Nephron progenitor cell (in vitro differentiated cells): ENCODE data around the gene ATP9B.
A peak's percentile ranks its signal among the peaks of the same experiment; 100 is the strongest.

ENCODE experiments used
- DNase-seq: peaks from one replicate; pipeline ENCODE4 v3.0.0; 2021
- H3K27ac Mint-ChIP-seq: 2 replicates; pipeline ENCODE4 v1.8.0; 2021; ENCODE audit warnings: mild to moderate bottlenecking, moderate library complexity, mixed read lengths
- H3K27me3 Mint-ChIP-seq: 2 replicates; pipeline ENCODE4 v1.8.0; 2021; ENCODE audit warnings: mild to moderate bottlenecking, low read depth, mixed read lengths; ENCODE audit not compliant: poor library complexity
- H3K36me3 Mint-ChIP-seq: 2 replicates; pipeline ENCODE4 v1.8.0; 2021; ENCODE audit warnings: low read depth, mixed read lengths
- H3K4me1 Mint-ChIP-seq: 2 replicates; pipeline ENCODE4 v1.8.0; 2021; ENCODE audit warnings: mixed read lengths
- H3K4me3 Mint-ChIP-seq: 2 replicates; pipeline ENCODE4 v1.8.0; 2021; ENCODE audit warnings: mild to moderate bottlenecking, moderate library complexity, mixed read lengths
- H3K9me3 Mint-ChIP-seq: 2 replicates; pipeline ENCODE4 v1.8.0; 2021; ENCODE audit warnings: mild to moderate bottlenecking, moderate library complexity, mixed read lengths
- TF ChIP-seq, protein P1 (sequence below): fragments of 200-600 bp; sonication (generic); IDR thresholded peaks from 2 replicates; pipeline ENCODE4 v1.5.0; 2021; ENCODE audit warnings: antibody characterized with exemption

Gene ATP9B

DNA sequence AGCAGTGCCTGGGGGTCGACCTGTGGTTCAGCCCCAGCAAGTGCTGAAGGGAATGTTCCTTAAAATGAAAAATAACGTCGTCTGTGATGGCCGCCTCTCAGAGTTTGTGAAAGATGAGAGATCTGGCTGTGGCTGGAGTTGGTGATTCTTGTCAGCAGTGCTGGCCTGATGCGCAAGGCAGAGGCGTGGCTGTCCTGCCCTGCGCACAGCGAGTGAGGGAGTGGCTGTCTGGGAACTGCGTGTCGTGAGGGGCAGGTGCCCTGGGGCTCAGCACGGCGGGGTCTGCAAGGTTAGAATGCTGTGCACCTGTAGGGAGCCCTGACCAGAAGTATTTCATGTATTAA lies 335.3 kb downstream of the ATP9B start:
- no peak for DNase-seq
- TF ChIP-seq, protein P1, sequence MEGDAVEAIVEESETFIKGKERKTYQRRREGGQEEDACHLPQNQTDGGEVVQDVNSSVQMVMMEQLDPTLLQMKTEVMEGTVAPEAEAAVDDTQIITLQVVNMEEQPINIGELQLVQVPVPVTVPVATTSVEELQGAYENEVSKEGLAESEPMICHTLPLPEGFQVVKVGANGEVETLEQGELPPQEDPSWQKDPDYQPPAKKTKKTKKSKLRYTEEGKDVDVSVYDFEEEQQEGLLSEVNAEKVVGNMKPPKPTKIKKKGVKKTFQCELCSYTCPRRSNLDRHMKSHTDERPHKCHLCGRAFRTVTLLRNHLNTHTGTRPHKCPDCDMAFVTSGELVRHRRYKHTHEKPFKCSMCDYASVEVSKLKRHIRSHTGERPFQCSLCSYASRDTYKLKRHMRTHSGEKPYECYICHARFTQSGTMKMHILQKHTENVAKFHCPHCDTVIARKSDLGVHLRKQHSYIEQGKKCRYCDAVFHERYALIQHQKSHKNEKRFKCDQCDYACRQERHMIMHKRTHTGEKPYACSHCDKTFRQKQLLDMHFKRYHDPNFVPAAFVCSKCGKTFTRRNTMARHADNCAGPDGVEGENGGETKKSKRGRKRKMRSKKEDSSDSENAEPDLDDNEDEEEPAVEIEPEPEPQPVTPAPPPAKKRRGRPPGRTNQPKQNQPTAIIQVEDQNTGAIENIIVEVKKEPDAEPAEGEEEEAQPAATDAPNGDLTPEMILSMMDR, result no peak
- peaks cover 13% of the 10 kb centered on the region for H3K36me3 Mint-ChIP-seq
- H3K4me3 Mint-ChIP-seq, result no peak overlapping the region
- peaks cover 4% of the 10 kb centered on the region for H3K9me3 Mint-ChIP-seq
- no peak overlapping the region for H3K27ac Mint-ChIP-seq
- peaks cover 58% of the 10 kb centered on the region for H3K4me1 Mint-ChIP-seq
- H3K27me3 Mint-ChIP-seq, result peaks cover 6% of the 10 kb centered on the region

DNA sequence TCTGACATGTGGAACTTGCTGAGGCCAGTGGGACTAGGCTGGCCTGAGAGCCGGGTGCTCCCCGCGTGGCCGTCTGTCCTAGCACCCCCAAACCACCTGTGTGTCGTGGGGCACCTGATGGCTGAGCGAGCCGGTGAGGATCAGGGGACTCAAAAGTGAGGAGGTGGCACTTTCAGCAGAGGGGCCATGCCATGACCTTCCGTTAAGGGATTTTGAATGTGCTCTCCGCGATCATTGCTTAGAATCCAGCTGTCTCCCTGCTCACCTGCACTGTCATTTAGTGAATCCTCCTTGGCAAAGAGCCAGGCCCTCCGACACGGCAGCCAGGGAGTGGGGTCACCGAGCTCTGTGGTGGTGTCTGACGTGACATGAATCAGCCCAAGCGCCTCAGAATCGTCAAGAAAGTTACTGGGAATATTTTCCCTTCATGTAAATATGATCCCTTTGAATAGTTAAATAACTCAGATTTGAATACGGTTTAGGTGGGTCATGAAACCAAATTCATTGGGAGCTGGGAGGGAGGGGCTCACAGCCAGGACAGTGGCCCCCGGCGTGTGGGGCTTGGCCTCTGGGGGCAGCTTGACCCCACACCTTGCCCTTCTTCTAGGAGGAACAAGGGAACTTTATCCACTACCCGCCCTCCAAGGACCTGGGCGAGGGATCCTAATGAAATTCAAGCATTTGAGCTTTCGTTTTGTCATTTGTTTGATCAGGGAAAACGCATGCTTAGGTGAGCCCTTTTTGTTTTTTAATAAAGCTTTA lies 336.0 kb downstream of the ATP9B start:
- TF ChIP-seq, protein P1, result no peak
- H3K4me1 Mint-ChIP-seq, result peaks cover 58% of the 10 kb centered on the region
- no peak overlapping the region for H3K27ac Mint-ChIP-seq
- H3K9me3 Mint-ChIP-seq, result peaks cover 4% of the 10 kb centered on the region
- peaks cover 13% of the 10 kb centered on the region for H3K36me3 Mint-ChIP-seq
- DNase-seq, result no peak
- H3K27me3 Mint-ChIP-seq, result peaks cover 5% of the 10 kb centered on the region
- no peak overlapping the region for H3K4me3 Mint-ChIP-seq

DNA sequence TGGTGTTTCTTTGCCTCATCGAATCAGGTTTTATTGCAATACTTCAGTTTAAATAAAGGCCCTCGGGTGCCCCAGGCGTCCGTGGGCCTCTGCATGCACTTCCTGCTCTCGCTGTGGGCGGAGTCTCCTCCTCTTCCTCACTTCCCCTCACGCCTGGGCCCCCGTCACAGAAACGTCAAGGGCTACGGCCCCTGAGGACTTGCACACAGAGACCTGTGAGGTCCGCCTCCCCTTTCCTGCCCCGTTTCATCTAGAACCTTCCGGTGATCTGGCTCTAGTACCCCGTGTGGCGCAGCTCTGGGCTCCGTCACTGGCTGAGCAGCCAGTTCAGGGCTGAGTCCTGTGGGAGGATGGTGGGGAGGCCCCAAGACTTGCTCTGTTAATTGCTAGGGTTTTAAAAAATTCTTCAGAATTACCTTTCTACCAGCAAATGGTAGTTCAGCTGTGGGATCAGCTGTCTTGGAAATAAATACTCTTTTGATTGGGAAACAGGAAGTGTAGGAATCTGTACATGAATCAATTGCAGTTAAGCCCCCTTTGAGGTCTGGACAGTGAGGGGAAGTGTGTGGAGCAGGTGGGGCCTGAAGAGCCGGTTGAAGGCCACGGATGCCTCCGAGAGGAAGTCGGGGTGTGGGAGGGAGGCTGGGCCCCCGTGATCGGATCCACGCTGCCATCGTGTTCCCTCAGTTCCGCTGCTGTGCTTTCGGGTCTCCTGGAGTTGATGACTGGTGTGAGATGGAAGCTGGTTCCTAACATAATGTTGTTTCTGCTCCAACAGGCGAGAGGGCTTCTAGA lies 336.8 kb downstream of the ATP9B start:
- Mint-ChIP-seq H3K4me3 (no peak overlapping the region), H3K4me1 (peaks cover 56% of the 10 kb centered on the region), H3K27me3 (peaks cover 5% of the 10 kb centered on the region), H3K27ac (peak overlapping the region; percentile 86), H3K9me3 (peaks cover 4% of the 10 kb centered on the region), H3K36me3 (peaks cover 17% of the 10 kb centered on the region)
- DNase-seq, result no peak
- TF ChIP-seq, protein P1, result no peak

GRCh38 chr18:79406708-79407107 lies 337.5 kb downstream of the ATP9B start:
- H3K4me3 Mint-ChIP-seq, result no peak overlapping the region
- peaks cover 4% of the 10 kb centered on the region for H3K9me3 Mint-ChIP-seq
- no peak overlapping the region for H3K27ac Mint-ChIP-seq
- DNase-seq, result no peak
- peaks cover 21% of the 10 kb centered on the region for H3K36me3 Mint-ChIP-seq
- peaks cover 5% of the 10 kb centered on the region for H3K27me3 Mint-ChIP-seq
- TF ChIP-seq, protein P1, result no peak
- H3K4me1 Mint-ChIP-seq, result peaks cover 53% of the 10 kb centered on the region

GRCh38 chr18:79409313-79409712 lies 340.1 kb downstream of the ATP9B start:
- H3K9me3 Mint-ChIP-seq, result peaks cover 4% of the 10 kb centered on the region

More at GRCh38 chr18:79409313-79409712, 340.1 kb downstream of the ATP9B start:
- Mint-ChIP-seq H3K36me3 (peaks cover 43% of the 10 kb centered on the region), H3K27me3 (peaks cover 5% of the 10 kb centered on the region), H3K4me1 (peaks cover 57% of the 10 kb centered on the region), H3K4me3 (no peak overlapping the region), H3K27ac (no peak overlapping the region)
- no peak for DNase-seq
- TF ChIP-seq, protein P1, result no peak
